Adrenal gland (tissue), 12 donors: ENCODE measurements around the gene BCKDHA. TPM values are rescaled to one million over a fixed set of nuclear protein-coding genes. Genes with fewer than 3 reads are reported as not detected.
A peak's percentile ranks its signal among the peaks of the same experiment; 100 is the strongest.

ENCODE experiments used
- DNase-seq, 7 donors: peaks; one replicate each; pipeline ENCODE4 v3.0.0-alpha.2; 2019 to 2020
- H3K27ac ChIP-seq, 5 donors: fragments of 200-600 bp; sonication (generic) in 4 of 5; 1 replicate in 3 of 5; 2 replicates in 2 of 5; pipeline versions ENCODE4 v1.5.1 to v1.8.0; 2016 to 2020; ENCODE audit warnings: mild to moderate bottlenecking in 1 of 5
- H3K27me3 ChIP-seq: fragments of 200-600 bp; 2 replicates; pipeline ENCODE4 v1.8.0; 2021
- H3K36me3 ChIP-seq, 2 donors: fragments of 200-600 bp; replicated peaks in 1 of 2; 1 replicate in 1 of 2; 2 replicates in 1 of 2; pipeline versions ENCODE4 v1.5.1 to v1.8.0; 2018 to 2022
- H3K4me1 ChIP-seq, 2 donors: fragments of 200-600 bp; replicated peaks in 1 of 2; 1 replicate in 1 of 2; 2 replicates in 1 of 2; pipeline versions ENCODE4 v1.5.1 to v1.8.0; 2018 to 2021
- H3K4me3 ChIP-seq, 4 donors: fragments of 200-600 bp; sonication (generic) in 3 of 4; one replicate each; pipeline ENCODE4 v1.5.1; 2016 to 2018
- H3K9me3 ChIP-seq, 3 donors: fragments of 200-600 bp; sonication (generic) in 1 of 3; replicated peaks in 1 of 3; 1 replicate in 2 of 3; 2 replicates in 1 of 3; pipeline versions ENCODE4 v1.5.1 to v1.8.0; 2016 to 2021
- POLR2A ChIP-seq, 2 donors: fragments of 450-650 bp; IDR thresholded peaks; one replicate each; pipeline ENCODE4 v1.6.1; 2017; ENCODE audit warnings: antibody characterized with exemption in 2 of 2, mild to moderate bottlenecking in 2 of 2, moderate library complexity in 1 of 2
- WGBS, 4 donors: extraction: QIAGEN DNeasy Blood & Tissue Kit in 2 of 4; methylation state at CpG; one replicate each; pipeline versions ENCODE4 v1.1.5 to v1.1.7; 2013 to 2017; 5-methylcytosine and 5-hydroxymethylcytosine counted together
- intact Hi-C, 2 donors: fragments of 100-400 bp; cut with DNase I; formaldehyde crosslinking; loops; one replicate each; pipeline versions ENCODE4 v1.14.1 to v1.15.0; 2022 to 2023
- polyA plus RNA-seq, 3 donors: library from polyadenylated mRNA; stranded (reverse); fragments of 200-250 nt in 2 of 3; fragments of 350-450 nt in 1 of 3; fragmentation: Illumina TruSeq in 1 of 3; extraction: RNeasy Lipid Tissue Mini Kit (QIAGEN cat#74804) in 1 of 3; gene quantifications; one replicate each; pipeline ENCODE4 v1.2.3, GENCODE V29; 2013 to 2014
- total RNA-seq, 9 donors: library from RNA; depleted of rRNA in 4 of 9; stranded (reverse); fragments of >200 nt in 4 of 9; fragments of 120-200 nt in 1 of 9; fragmentation: NEBNext Ultra II Directional in 1 of 9; extraction: Animal tissue kit (Norgen Biotek cat#: 25700) in 1 of 9; gene quantifications; one replicate each; pipeline versions ENCODE4 v1.1.0 to v1.2.4, GENCODE V29; 2013 to 2023
- TF ChIP-seq, protein P1 (sequence below), 6 experiments: fragments of 450-650 bp in 4 of 6; fragments of 200-600 bp in 2 of 6; sonication (generic) in 1 of 6; IDR thresholded peaks; 1 replicate in 5 of 6; 2 replicates in 1 of 6; pipeline versions ENCODE4 v1.5.1 to v1.8.0; 2016 to 2021; ENCODE audit warnings: antibody characterized with exemption in 6 of 6, mild to moderate bottlenecking in 2 of 6, moderate library complexity in 1 of 6
- donor health status: healthy with polysubstance abuse.
- donor health status: Bipolar disorder and iron deficiency.
- donor health status: DM: yes; HTN: yes; CAD: no.
- donor health status: DM: no; HTN: no; CAD: no.
- donor health status: DM: no; HTN: no; CAD: no.
- donor health status: DM: yes; HTN: yes; CAD: no.

Gene BCKDHA
- total and polyA plus RNA-seq, 12 donors, result 17.6 to 294 (median 100) TPM

DNA sequence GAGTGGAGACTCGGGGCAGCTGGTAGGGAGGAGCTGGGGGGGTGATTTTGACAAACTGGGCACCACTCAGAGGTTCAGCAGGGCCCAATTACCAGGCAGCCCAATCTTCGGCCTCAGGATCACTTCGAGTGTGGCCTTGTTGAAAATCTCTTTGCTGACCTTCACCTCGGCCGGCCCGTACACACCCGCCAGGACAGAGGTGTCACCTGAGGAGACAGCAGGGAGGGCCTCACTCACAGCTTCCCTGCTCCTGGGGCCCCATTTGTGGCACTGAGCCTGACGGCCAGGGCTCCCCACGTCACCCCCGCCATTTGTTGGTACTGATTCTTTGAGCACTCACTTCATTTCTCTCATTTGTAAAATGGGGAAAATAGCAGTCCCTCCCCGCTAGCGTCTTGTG, 4.8 kb upstream of the BCKDHA start:
- 46 to 66% (median 58%) methylated on average over 12 of the region's 12 CpGs for WGBS, 4 donors

DNA sequence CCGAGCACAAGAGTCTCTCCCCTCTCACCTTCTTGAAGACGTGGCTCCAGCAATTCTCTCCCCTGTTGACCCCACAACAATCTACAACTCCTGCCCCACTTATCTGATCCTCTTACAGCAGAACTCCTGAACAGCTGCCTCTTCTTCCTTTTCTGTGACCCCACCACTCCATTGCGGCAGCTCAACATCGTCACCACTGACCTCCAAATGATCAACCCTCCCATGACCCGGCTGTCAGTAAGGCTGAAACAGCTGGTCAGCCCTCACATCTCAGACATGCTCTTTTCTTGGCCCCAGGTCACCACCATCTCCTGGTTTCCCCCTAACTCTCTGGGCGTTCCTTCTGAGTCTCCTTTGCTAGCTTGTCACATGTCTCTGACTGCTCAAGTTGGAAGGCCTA, 2.3 kb upstream of the BCKDHA start:
- 71 to 78% (median 73%) methylated on average over 6 of the region's 6 CpGs for WGBS, 4 donors
- Histone ChIP-seq H3K36me3 (peaks cover 0 to 13% of the 10 kb centered on the region in 2 donors), H3K9me3 (no peaks in the 10 kb centered on the region), H3K4me1 (peaks cover 20 to 26% of the 10 kb centered on the region in 2 donors), H3K4me3 (no peak overlapping the region), H3K27me3 (no peaks in the 10 kb centered on the region), H3K27ac (no peak overlapping the region)
- intact Hi-C loops, result no loop called here
- no peak for DNase-seq
- TF ChIP-seq, protein P1, sequence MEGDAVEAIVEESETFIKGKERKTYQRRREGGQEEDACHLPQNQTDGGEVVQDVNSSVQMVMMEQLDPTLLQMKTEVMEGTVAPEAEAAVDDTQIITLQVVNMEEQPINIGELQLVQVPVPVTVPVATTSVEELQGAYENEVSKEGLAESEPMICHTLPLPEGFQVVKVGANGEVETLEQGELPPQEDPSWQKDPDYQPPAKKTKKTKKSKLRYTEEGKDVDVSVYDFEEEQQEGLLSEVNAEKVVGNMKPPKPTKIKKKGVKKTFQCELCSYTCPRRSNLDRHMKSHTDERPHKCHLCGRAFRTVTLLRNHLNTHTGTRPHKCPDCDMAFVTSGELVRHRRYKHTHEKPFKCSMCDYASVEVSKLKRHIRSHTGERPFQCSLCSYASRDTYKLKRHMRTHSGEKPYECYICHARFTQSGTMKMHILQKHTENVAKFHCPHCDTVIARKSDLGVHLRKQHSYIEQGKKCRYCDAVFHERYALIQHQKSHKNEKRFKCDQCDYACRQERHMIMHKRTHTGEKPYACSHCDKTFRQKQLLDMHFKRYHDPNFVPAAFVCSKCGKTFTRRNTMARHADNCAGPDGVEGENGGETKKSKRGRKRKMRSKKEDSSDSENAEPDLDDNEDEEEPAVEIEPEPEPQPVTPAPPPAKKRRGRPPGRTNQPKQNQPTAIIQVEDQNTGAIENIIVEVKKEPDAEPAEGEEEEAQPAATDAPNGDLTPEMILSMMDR (IDR thresholded peaks at IDR 0.05), result no peak
- no peak for TF ChIP-seq POLR2A (IDR thresholded peaks at IDR 0.05)

More for the DNA sequence above, 4.8 kb upstream of the BCKDHA start:
- Histone ChIP-seq H3K9me3 (no peaks in the 10 kb centered on the region), H3K27me3 (no peaks in the 10 kb centered on the region), H3K36me3 (peaks cover 0 to 29% of the 10 kb centered on the region in 2 donors), H3K4me1 (peaks cover 10% of the 10 kb centered on the region in 2 donors), H3K4me3 (no peak overlapping the region), H3K27ac (no peak overlapping the region)
- peak in 3 of 7 donors; percentile 24 to 58 (median 39) for DNase-seq
- TF ChIP-seq POLR2A (IDR thresholded peaks at IDR 0.05), result no peak
- TF ChIP-seq, protein P1 (IDR thresholded peaks at IDR 0.05), result no peak
- intact Hi-C loops, result loop anchor here in 1 of 2 donors (5.0 kb wide), 1 partner anchor 35 kb away; the partner anchor contains the start of gene B3GNT8

DNA sequence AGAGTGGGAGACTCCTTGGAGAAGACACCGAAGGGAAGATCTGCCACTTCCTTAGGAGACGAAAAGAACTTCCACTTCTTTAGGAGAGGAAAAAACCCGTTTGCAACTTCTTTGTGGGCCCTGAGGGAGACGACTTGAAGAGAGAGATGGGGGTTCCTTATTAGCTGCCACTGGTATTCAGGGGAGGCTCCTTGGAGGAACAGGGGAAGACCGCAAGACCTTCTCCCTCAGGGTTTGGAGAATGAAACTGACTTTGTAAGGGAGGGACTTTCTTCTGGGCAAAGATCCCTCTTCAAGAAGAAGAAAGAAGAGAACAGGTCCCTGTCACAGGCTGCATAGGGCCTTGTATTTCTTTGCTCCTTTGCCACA, 416 bp downstream of the BCKDHA start:
- Histone ChIP-seq H3K27ac (peak overlapping the region in 4 of 5 donors; percentile 68 to 95 (median 88)), H3K27me3 (no peaks in the 10 kb centered on the region), H3K36me3 (no peaks in the 10 kb centered on the region), H3K4me1 (peaks cover 20 to 26% of the 10 kb centered on the region in 2 donors), H3K9me3 (no peaks in the 10 kb centered on the region), H3K4me3 (peak overlapping the region; percentile 34 to 95 (median 73))
- intact Hi-C loops, result no loop called here
- no peak for DNase-seq
- TF ChIP-seq, protein P1 (IDR thresholded peaks at IDR 0.05), result no peak
- TF ChIP-seq POLR2A (IDR thresholded peaks at IDR 0.05), result no peak
- WGBS, 4 donors, result 0 to 2% (median 0%) methylated on average over 5 of the region's 5 CpGs

GRCh38 chr19:41398598-41398997, 980 bp downstream of the BCKDHA start:
- WGBS, 4 donors, result 14 to 48% (median 25%) methylated on average over 3 of the region's 3 CpGs
- DNase-seq, result no peak
- H3K36me3 ChIP-seq, result no peaks in the 10 kb centered on the region
- no peaks in the 10 kb centered on the region for H3K27me3 ChIP-seq
- intact Hi-C loops, result no loop called here
- no peak for TF ChIP-seq POLR2A (IDR thresholded peaks at IDR 0.05)
- TF ChIP-seq, protein P1 (IDR thresholded peaks at IDR 0.05), result no peak
- H3K27ac ChIP-seq, result peak overlapping the region in 1 of 5 donors; percentile 3
- no peaks in the 10 kb centered on the region for H3K9me3 ChIP-seq
- peak overlapping the region in 2 of 4 donors; percentile 70 to 95 for H3K4me3 ChIP-seq
- peaks cover 20 to 26% of the 10 kb centered on the region in 2 donors for H3K4me1 ChIP-seq
